GM18858 (cell line): ENCODE measurements around the gene SLFN12.
"Not testable (repeated sequence)": the region's sequence is repeated elsewhere in the genome, so short reads cannot be mapped to it uniquely, and the experiment has no call there.

Experiments used
- ATAC-seq: cut with Tn5 transposase; IDR thresholded peaks from one replicate; pipeline ENCODE4 v1.9.1; 2021; ENCODE audit not compliant: unreplicated experiment

SLFN12 gene

DNA sequence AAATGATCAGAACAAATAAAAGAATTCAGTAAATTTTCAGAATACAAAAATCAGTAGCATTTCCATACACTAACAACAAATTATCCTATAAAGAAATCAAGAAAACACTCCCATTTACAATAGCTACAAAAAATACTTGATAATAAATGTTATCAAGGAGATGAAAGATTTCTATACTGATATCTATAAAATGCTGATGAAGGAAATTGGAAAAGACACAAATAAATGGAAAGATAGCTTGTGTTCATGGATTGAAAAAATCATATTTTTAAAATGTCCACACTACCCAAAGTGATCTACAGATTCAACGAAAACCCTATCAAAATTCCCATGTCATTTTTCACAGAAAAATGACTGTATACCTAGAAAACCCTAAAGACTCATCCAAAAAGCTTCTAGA is 18.1 kb downstream of the SLFN12 start:
- ATAC-seq, result no peak

DNA sequence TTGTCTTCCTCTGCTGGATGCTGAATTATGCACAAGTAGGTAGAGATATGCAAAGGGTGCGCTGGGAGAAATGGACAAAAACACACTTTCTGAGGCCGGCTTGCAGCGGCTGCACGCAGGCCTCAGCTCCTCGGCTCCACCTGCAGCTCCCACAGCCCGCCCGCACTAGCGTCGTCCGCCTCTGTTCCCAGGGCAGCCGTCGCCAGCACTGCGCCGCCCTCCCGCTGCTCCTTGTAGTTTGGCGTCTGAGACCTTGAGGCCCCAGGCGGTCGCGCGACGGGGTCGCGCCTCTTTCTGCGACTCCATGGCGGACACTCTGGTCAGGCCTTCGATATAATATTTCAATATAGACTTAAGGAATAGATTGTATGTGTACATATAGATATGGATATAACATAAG is 24.8 kb downstream of the SLFN12 start:
- no peak for ATAC-seq

DNA sequence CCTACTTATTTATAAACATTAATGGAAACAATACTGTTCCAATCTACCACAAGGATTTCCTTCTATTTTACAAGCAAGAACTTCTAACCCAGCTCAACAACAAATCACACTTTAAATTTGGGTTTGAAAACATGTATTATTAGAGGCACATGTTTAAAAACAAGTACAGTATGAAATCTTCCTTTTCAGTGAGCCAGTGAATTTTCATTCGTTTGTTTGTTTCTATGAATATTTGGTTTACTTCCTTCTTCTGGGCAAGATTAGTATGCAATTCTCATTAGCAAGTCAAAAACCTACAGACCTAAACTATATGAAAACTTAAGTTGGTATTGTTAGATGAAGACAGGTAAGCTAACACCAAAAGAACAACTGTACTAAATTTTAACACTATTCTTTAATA is 25.7 kb downstream of the SLFN12 start:
- no peak for ATAC-seq

DNA sequence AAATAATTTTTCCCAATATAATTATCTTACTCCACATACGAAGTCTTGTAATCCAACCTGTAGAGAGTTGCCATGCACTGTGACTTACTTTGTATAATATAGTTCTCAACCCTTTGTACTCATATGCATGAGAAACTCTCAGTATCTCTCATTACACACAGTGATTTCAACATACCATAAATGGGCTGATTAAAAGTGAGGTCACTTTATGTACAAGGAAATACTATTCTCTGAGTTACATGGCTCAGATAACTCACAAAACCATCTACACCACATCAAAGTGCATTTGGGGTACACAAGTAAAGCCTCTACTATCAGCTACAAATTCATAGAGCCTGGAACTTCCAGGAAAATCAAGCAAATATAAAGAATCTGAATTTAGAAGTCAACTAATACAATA is 27.9 kb downstream of the SLFN12 start:
- ATAC-seq, result no peak

DNA sequence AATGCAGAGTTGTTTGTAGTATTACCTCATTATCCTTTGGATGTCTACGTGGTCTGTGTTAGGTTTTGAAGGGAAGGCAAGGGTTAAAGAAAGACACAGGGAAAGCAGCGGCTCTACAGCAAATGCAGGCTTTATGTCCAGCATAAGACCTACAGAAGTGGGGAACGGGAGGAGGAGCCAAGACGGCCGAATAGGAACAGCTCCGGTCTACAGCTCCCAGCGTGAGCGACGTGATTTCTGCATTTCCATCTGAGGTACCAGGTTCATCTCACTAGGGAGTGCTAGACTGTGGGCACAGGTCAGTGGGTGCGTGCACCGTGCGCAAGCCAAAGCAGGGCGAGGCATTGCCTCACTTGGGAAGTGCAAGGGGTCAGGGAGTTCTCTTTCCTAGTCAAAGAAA is 38.5 kb downstream of the SLFN12 start:
- ATAC-seq, result not testable (repeated sequence)

DNA sequence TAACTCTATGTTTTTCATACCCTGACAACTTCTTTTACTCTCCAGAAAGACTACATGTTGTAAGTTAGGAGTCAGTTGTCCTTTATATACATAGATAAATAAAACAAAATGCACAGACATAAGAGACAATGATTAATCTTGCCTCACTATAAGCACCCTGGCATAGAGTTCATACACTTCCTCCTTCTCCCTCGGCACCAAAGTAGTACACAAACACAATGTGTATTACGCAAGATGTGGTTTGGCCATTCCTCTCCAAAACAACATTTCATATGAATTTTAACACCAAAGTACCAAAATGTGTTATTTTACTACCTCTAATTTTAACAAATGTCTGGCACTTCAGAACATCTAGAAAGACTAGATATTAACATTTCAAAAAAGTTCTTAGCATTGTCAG is 41.6 kb downstream of the SLFN12 start:
- ATAC-seq, result no peak

DNA sequence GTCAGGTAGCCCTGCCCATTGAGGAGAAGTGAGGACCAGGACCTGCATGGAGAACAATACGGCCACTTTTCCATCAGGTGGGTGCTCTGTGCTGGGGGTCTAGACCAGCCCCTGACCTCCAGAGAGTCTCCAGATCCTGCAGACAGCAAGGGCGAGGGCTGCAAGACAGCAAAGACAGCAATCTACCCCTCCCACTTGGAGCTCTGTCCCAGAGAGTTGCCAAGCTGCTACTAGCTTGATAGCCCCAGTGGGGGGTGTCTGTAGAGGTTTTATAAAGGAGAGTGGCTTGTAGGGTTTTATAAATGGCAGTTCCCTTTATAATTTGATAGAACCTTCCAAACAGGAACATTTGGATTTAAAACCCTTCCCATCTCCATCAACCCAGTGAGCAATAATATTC is 42.1 kb downstream of the SLFN12 start:
- ATAC-seq, result no peak

DNA sequence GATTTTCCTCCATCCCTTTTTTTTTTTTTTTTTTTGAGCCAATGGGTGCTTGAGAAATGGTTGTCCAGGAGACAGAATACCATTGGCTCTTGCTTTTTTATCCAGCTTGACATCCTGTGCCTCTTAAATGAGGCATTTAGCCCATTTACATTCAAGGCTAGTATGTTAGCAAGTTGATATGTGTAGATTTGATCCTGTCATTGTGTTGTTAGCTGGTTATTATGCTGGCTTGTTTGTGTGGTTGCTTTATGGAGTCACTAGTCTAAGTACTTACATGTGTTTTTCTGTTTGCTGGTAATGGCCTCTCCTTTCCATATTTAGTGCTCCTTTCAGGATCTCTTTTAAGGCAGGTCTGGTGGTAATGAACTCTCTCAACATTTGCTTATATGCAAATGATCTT is 44.8 kb downstream of the SLFN12 start:
- ATAC-seq, result no peak

DNA sequence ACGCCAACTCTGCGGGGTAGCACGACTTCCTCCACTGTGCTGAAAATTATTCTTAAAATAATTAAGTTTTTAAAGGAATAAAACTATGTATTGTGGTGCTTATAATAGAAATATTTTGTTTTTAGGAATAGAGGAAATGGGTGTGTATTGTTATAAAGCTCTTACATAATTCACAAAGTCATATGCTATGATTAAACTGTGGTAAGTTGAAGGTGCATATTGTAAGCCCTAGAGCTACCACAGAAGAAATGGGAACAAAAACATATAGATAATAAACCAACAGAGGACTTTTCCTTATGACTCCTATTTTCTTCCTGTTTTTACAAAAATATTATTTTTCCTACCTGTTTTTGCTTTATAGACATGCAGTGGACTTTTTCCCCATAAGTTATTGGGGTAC is 54.6 kb downstream of the SLFN12 start:
- no peak for ATAC-seq

DNA sequence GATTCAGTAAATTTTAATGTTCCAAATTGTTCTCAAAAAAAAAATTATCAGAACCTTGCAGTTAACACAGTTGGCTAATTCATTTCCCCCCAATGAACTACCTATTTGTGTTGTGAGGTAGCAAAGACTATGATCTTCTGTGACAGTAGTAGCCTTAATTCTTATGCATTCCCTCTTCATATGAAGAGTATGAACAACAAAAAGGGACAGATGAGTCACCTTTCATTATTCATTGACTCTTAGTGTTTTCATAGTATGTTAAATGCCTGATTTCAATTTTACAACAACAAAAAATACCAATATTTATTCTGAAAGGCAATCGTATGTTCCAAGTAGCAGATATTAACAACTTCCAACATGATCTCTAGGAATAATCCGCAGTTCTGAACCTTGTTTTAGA is 55.2 kb downstream of the SLFN12 start:
- no peak for ATAC-seq

DNA sequence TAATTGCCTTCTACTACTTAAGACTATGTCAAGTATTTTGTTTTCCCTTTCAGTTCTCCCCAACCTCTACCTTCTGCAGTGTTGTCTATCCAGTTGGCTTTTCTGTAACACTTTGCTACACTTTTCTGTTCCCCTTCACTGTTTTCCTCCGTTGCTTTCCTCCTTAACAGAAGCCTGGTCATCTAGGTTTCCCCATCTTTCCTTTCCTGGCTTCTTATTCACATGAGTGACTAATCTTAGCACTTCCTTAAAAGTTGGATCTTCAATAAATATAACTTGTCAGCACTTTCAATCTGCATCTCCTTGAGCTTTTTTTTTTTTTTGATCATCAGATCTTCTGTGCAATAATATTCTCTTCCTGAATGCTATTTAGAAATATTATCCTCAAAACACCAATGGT is 56.1 kb downstream of the SLFN12 start:
- ATAC-seq, result no peak

DNA sequence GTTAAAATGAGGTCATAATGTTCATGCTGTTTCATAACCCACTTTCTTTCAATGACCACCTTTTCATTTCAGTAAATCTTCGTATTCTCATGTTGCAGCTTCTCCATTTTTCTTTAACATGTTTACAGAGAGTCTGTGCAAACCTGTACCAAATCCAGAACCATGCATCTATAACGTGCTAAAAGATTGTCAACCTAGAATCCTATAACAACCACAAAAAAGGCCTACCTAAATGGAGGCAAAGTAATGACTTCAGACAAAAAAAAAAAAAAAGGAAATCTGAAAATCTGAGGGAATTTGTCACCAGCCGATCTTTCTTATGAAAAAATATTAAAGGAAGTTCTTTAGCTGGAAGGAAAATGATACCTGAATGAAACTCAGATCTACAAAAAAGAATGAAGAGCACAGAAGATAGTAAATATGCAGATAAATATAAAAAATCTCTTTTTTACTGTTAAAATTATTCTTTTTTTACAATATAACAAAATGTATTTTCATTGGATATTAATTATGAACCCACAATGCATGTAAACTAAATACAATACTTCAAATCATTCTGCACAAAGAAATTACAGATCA is 57.4 kb downstream of the SLFN12 start:
- no peak for ATAC-seq

DNA sequence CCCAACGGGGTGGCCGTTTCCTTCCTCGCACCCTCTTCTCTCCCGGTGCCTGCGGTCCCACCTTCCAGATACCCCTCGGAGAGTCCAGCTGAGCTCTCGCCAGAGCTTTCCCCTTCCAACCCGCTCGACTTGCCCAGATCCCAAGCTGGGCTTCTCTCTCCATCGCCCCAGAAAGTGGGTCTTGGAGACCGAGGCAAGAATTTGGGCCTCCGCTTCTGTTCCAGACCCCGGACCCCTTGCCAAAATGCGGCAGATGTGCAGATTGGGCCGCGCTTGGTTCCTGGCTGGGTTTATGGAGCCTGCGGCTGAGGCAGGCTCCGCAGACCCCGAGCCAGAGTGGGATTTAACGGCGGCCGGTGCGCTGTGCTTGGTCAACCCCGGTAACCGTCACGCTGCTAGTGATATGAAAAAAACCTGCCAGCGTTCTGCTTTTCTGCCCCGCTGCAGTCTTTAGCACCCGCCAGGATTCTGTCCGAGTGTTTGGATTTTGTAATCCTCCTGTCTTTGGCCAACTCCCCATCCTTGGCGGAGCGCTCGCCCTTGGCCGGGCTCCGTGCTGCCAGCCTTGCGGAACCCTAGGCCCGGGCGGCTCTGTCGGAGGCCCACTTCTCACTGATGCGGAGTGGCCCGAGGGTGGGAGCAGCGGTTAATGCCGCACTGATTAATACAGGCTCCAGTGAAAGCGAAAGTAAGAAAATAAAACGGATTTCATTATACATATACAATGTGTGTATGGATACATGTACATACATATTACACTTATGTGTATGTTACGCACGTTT is 58.1 kb downstream of the SLFN12 start:
- no peak for ATAC-seq

DNA sequence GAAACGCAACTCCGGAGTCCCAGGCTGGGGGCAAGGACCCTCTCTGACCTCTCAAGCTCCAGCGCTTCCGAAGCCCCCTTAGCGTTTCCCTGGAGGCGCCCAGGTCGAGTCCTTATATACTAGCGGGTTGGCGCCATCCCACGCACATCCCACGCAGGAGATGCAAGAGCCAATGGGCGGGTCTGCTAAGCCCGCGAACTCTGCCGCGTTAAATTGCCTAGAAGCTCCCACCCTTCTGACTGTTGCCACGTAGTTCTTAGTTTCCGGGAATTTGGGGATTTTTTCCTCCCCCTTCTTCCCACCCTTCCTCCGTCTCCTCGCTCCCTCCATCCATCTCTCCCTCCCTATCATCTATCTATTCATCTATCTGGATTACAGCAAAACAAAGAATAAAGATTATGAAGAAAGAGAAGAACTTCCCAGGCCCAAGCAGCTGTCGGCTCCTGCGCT is 58.7 kb downstream of the SLFN12 start, which contains the start of gene SLFN11:
Gene SLFN11 (minus strand): TSS at position 88 of the 450 bp plus-strand sequence. CDS start 9,814 bp downstream, outside the sequence.
- ATAC-seq, result no peak

DNA sequence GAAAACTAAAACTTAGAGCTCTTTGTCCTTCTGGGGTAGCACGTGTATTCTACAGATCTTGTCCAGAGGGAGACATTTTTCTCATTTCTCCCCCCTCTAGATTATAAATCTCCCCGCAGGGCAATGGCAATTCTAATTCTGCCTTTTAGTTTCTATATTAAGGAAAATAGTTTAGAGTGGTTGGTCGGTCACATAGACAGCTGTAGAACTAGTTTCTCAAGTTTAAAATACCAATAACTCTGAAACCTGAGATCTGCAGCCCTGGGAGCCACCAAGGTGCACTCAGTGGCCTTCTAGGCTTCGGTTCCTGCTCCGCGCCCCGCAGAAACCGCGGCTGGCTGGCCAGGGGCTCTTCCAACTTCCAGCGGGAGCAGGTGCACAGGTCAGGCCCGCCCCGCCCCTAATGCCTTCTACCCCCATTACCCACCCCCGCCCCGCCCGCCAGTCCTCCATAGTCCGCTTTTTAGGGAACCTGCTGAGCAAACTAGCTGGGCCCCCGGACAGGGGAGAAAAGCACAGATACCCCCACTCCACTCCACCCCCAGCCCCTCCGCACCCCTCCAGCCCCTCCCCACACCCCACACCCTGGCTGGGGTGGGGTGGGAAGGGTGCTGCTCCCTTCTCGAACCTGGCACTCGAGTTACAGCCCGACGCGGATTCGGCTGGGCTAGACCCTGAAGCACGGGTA is 59.3 kb downstream of the SLFN12 start:
- no peak for ATAC-seq

DNA sequence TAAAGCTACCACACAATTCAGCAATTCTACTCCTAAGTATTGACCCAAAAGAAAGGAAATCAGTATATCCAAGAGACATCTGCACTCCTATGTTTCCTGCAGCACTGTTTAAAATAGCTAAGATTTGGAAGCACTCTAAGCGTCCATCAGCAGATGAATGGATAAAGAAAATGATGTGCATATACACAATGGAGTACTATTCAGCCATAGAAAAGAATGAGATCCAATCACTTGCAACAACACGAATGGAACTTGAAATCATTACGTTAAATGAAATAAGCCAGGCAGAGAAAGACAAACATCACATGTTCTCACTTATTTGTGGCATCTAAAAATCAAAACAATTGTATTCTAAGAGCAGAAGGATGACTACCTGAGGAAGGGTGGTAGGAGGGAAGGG is 60.4 kb downstream of the SLFN12 start:
- ATAC-seq, result no peak

DNA sequence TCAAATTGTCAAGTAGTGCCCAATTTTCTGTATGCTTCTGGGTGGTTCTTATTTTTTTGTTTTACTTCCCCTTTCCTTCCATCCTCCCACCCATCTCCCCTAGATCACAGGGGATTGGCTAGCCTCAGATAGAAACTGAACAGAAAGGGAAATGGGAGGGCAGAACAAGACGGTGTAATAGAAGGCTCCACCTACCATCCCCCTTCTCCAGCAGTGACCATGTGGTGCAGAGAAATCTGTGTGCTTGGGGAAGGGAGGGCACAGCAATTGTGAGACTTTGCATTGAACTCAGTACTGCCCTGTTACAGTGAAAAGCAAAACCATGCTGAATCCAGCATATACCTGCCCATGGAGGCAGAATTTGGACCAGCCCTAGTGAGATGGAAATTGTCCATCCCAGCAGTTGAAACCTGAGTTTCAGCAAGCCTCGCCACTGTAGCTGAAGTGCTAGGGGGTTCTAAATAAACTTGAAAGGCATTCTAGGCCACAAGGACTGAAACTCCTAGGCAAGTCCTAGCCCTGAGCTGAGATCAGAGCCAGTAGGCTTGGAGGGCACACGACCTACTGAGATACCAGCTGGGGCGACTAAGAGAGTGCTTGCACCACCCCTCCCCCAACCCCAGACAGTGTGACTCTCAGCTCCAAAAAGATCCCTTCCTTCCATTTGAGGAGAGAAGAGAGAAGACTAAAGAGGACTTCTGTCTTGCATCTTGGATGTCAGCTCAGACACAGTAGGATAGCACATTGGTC is 64.0 kb downstream of the SLFN12 start:
- ATAC-seq, result peak; percentile 85

DNA sequence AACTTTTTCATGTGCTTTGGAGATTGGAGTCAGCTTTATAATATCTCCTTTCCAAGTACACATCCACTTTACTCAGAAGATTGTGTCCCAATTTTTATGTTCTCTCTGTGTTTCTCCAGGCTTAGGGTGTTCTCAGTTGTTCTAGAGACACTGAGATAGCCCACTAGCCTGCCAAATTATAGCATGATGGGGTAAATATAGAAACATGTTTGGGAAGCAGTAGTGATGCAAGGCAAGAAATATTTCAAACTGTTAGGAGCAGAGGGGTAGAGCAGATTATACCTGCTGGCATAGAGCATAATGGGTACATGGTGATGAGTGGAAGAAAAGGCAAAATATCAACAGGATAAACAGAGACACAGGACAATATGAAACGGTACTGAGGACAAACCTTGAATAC is 71.3 kb downstream of the SLFN12 start:
- ATAC-seq, result no peak
